CD8-positive, alpha-beta memory T cell (primary cell): ENCODE results near the gene IGFALS. TPM values are rescaled to one million over a fixed set of nuclear protein-coding genes. Genes with fewer than 3 reads are reported as not detected.

Experiments
- CTCF ChIA-PET: fragments of 350-600 bp; sonication (Branson Sonifier 250); formaldehyde crosslinking; loops from one replicate; lab custom pipeline; 2021; ENCODE audit warnings: antibody characterized with exemption; lab: Charles Lee
- POLR2A ChIA-PET: fragments of 350-600 bp; sonication (Branson Sonifier 250); formaldehyde crosslinking; loops from one replicate; lab custom pipeline; 2021; ENCODE audit warnings: antibody characterized with exemption; lab: Charles Lee
- DNase-seq, 5 donors: peaks; one replicate each; pipeline versions ENCODE4 v3.0.0 to v3.0.0-alpha.2; 2020 to 2022; ENCODE audit warnings: mixed read lengths in 1 of 5
- H3K27ac ChIP-seq: one replicate; pipeline ENCODE4 v1.7.0; 2013; ENCODE audit warnings: low read depth, mild to moderate bottlenecking, low read length, moderate library complexity
- H3K27me3 ChIP-seq: 2 replicates; pipeline ENCODE4 v1.7.0; 2013; ENCODE audit warnings: low read length, mild to moderate bottlenecking; ENCODE audit not compliant: insufficient read depth, poor library complexity, severe bottlenecking
- H3K36me3 ChIP-seq: 2 replicates; pipeline ENCODE4 v1.7.0; 2013; ENCODE audit warnings: mild to moderate bottlenecking, low read length, moderate library complexity; ENCODE audit not compliant: insufficient read depth
- H3K4me1 ChIP-seq: 2 replicates; pipeline ENCODE4 v1.7.0; 2013; ENCODE audit warnings: mild to moderate bottlenecking, low read length, moderate library complexity; ENCODE audit not compliant: insufficient read depth
- H3K4me3 ChIP-seq: 2 replicates; pipeline ENCODE4 v1.7.0; 2013; ENCODE audit warnings: mild to moderate bottlenecking, low read length
- H3K9me3 ChIP-seq: 2 replicates; pipeline ENCODE4 v1.7.0; 2013; ENCODE audit warnings: mild to moderate bottlenecking, low read length
- H3K27ac Mint-ChIP-seq, 8 donors: one replicate each; pipeline ENCODE4 v1.8.0; 2020 to 2021; ENCODE audit warnings: mixed read lengths in 8 of 8, mild to moderate bottlenecking in 6 of 8, inconsistent platforms in 3 of 8, moderate library complexity in 3 of 8
- H3K27me3 Mint-ChIP-seq, 2 donors: one replicate each; pipeline ENCODE4 v1.8.0; 2020 to 2021; ENCODE audit warnings: mixed read lengths in 2 of 2, mild to moderate bottlenecking in 1 of 2, moderate library complexity in 1 of 2
- H3K36me3 Mint-ChIP-seq, 3 donors: one replicate each; pipeline ENCODE4 v1.8.0; 2020 to 2021; ENCODE audit warnings: mixed read lengths in 3 of 3, inconsistent platforms in 1 of 3, mild to moderate bottlenecking in 1 of 3
- H3K4me1 Mint-ChIP-seq, 3 donors: one replicate each; pipeline ENCODE4 v1.8.0; 2020 to 2021; ENCODE audit warnings: mixed read lengths in 3 of 3, inconsistent platforms in 1 of 3, mild to moderate bottlenecking in 1 of 3
- H3K4me3 Mint-ChIP-seq, 7 donors: one replicate each; pipeline ENCODE4 v1.8.0; 2020 to 2021; ENCODE audit warnings: mixed read lengths in 7 of 7, mild to moderate bottlenecking in 6 of 7, moderate library complexity in 4 of 7, inconsistent platforms in 2 of 7
- H3K9me3 Mint-ChIP-seq, 5 donors: one replicate each; pipeline ENCODE4 v1.8.0; 2020 to 2022; ENCODE audit warnings: mixed read lengths in 5 of 5, mild to moderate bottlenecking in 3 of 5, moderate library complexity in 2 of 5, inconsistent platforms in 1 of 5
- polyA plus RNA-seq: library from polyadenylated mRNA; unstranded; fragments of 300-500 nt; fragmentation: Illumina TruSeq; gene quantifications from one replicate; pipeline ENCODE4 v1.2.3, GENCODE V29; 2021
- total RNA-seq, 2 experiments: library from RNA; stranded (reverse); gene quantifications; one replicate each; pipeline ENCODE4 v1.2.3, GENCODE V29; 2021

Gene IGFALS
- total and polyA plus RNA-seq, 3 experiments from 2014 or later: not detected

DNA sequence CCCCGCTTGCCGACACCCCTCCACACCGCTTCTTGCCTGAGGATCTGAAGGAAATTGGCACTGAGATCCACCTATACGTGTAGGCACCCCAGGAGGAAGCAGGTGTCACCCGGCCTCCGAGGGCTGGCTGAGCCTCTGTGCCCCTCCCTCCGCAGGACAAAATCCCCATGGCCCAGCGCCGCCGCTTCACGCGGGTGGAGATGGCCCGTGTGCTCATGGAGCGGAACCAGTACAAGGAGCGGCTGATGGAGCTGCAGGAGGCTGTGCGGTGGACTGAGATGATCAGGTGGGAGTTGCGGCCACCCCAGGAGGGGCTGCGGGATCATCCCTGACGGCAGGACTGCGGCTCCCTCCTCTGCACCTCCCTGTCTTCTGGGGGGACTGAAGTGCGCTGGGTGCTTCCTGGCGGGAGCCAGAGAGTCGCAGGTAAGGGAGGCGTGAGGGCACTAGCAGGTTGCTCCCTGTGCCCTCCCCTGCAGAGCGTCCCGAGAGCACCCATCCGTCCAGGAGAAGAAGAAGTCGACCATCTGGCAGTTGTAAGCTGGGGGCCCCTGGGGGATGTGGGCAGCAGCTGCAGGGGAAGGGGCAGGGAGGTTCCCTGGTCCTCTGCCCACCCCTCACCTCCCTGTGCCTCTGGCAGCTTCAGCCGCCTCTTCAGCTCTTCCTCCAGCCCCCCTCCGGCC is 31.2 kb downstream of the IGFALS start:
- H3K36me3 Mint-ChIP-seq: peaks cover 0 to 58% (median 0%) of the 10 kb centered on the region in 3 donors
- peaks cover 0 to 6% (median 3%) of the 10 kb centered on the region in 3 donors for H3K4me1 Mint-ChIP-seq
- Histone ChIP-seq H3K27me3 (no peaks in the 10 kb centered on the region), H3K9me3 (no peaks in the 10 kb centered on the region), H3K27ac (no peak overlapping the region), H3K36me3 (peaks cover 7% of the 10 kb centered on the region), H3K4me3 (no peak overlapping the region), H3K4me1 (peaks cover 4% of the 10 kb centered on the region)
- no peak overlapping the region for H3K4me3 Mint-ChIP-seq
- ChIA-PET CTCF (no interaction called here), POLR2A (no interaction called here)
- H3K9me3 Mint-ChIP-seq: no peaks in the 10 kb centered on the region
- DNase-seq: no peak
- no peak overlapping the region for H3K27ac Mint-ChIP-seq
- H3K27me3 Mint-ChIP-seq: no peaks in the 10 kb centered on the region

DNA sequence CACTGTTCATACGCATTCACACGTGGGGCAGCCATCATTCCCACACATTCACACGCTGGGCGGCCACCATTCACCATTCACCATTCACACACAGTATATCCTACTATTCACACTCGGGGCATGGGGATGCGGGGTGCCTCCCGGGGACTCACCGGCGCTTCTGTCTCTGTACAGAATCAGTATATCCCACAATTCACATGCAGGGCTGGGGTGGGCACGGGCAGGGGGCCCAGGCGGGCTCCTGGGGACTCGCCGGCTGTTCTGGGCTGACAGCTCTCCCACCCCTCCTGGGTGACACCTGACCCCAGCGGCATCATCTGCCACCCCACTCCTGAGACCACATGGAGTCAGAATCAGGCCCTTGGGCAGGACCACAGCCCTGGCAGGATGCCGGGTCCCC is 31.8 kb downstream of the IGFALS start:
- no peak overlapping the region for H3K4me3 ChIP-seq
- no peak overlapping the region for H3K4me3 Mint-ChIP-seq
- H3K9me3 Mint-ChIP-seq: no peaks in the 10 kb centered on the region
- H3K27ac Mint-ChIP-seq: no peak overlapping the region
- ChIA-PET POLR2A (no interaction called here), CTCF (no interaction called here)
- H3K27ac ChIP-seq: no peak overlapping the region
- H3K36me3 Mint-ChIP-seq: peaks cover 0 to 56% (median 0%) of the 10 kb centered on the region in 3 donors
- no peaks in the 10 kb centered on the region for H3K27me3 ChIP-seq
- peaks cover 7% of the 10 kb centered on the region for H3K36me3 ChIP-seq
- peaks cover 5 to 12% (median 5%) of the 10 kb centered on the region in 3 donors for H3K4me1 Mint-ChIP-seq
- no peaks in the 10 kb centered on the region for H3K9me3 ChIP-seq
- no peak for DNase-seq
- no peaks in the 10 kb centered on the region for H3K27me3 Mint-ChIP-seq
- H3K4me1 ChIP-seq: peaks cover 10% of the 10 kb centered on the region

GRCh38 chr16:1760911-1761310 is 32.6 kb downstream of the IGFALS start:
- Histone ChIP-seq H3K27me3 (no peaks in the 10 kb centered on the region), H3K4me3 (no peak overlapping the region), H3K4me1 (peaks cover 10% of the 10 kb centered on the region), H3K36me3 (peaks cover 5% of the 10 kb centered on the region), H3K27ac (no peak overlapping the region), H3K9me3 (no peaks in the 10 kb centered on the region)
- DNase-seq: no peak
- POLR2A ChIA-PET: no interaction called here
- Mint-ChIP-seq H3K27ac (no peak overlapping the region), H3K9me3 (no peaks in the 10 kb centered on the region), H3K27me3 (no peaks in the 10 kb centered on the region), H3K4me3 (no peak overlapping the region), H3K4me1 (peaks cover 8 to 14% (median 8%) of the 10 kb centered on the region in 3 donors), H3K36me3 (peaks cover 0 to 54% (median 0%) of the 10 kb centered on the region in 3 donors)
- CTCF ChIA-PET: no interaction called here

DNA sequence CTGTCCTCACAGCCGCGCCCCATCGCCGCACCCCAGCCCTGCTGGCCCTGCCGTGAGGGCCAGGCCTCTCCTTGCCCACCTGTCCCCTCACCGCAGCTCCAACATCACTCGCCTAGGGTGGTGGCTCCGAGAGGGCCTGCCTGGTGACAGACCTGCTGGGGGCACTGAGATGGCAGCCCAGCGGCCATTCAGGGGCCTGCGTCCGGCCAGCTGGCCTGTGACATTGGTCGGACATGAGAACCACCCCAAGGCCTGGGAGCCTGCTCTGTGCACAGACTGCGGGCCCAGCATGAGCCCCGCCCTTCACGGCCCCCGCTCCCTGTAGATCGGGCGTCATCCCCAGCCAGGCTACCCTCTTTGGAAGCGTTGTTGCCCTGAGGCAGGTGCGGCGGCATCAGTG is 34.0 kb downstream of the IGFALS start:
- Histone ChIP-seq H3K4me1 (peaks cover 10% of the 10 kb centered on the region), H3K36me3 (no peaks in the 10 kb centered on the region), H3K9me3 (no peaks in the 10 kb centered on the region), H3K27me3 (no peaks in the 10 kb centered on the region), H3K27ac (no peak overlapping the region), H3K4me3 (no peak overlapping the region)
- no peak for DNase-seq
- ChIA-PET CTCF (interaction anchor here (1.2 kb wide), 1 partner anchor 13 kb away, joined by 3 read pairs; the partner anchor contains the start of genes EME2 and MRPS34), POLR2A (no interaction called here)
- Mint-ChIP-seq H3K36me3 (peaks cover 0 to 51% (median 0%) of the 10 kb centered on the region in 3 donors), H3K27me3 (no peaks in the 10 kb centered on the region), H3K4me3 (no peak overlapping the region), H3K9me3 (no peaks in the 10 kb centered on the region), H3K27ac (no peak overlapping the region), H3K4me1 (peaks cover 8 to 14% (median 10%) of the 10 kb centered on the region in 3 donors)

DNA sequence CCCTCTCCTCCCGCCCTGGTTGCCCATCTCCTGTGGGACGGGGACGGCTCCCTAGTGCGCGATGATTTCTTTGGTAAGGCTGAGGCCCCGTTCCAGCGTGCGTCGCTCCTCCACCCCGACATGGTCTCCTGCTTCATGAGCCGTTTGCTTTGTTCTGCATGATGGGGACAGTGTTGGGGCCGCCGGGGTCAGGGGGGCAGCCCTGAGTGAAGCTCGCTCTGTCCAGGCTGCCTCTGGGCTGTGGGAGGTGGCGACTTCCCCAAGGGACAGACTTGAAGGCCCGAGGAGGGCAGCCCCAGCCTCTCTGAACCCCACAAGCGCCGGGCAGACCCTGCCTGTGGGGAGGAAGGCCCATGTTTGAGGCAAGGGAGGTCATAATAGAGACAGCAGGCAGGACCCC is 34.6 kb downstream of the IGFALS start:
- no peak for DNase-seq
- no peak overlapping the region for H3K4me3 Mint-ChIP-seq
- peaks cover 0 to 53% (median 0%) of the 10 kb centered on the region in 3 donors for H3K36me3 Mint-ChIP-seq
- no peaks in the 10 kb centered on the region for H3K9me3 ChIP-seq
- peaks cover 10% of the 10 kb centered on the region for H3K4me1 ChIP-seq
- ChIA-PET POLR2A (no interaction called here), CTCF (interaction anchor here (1.0 kb wide), 1 partner anchor 24 kb away, joined by 3 read pairs; the partner anchor contains the start of genes NUBP2 and SPSB3)
- H3K4me1 Mint-ChIP-seq: peaks cover 8 to 14% (median 10%) of the 10 kb centered on the region in 3 donors
- H3K9me3 Mint-ChIP-seq: no peaks in the 10 kb centered on the region
- H3K36me3 ChIP-seq: no peaks in the 10 kb centered on the region
- H3K27ac ChIP-seq: no peak overlapping the region
- no peak overlapping the region for H3K4me3 ChIP-seq
- no peaks in the 10 kb centered on the region for H3K27me3 Mint-ChIP-seq
- H3K27ac Mint-ChIP-seq: peak overlapping the region in 2 of 8 donors; percentile 47 to 61
- no peaks in the 10 kb centered on the region for H3K27me3 ChIP-seq

- peak overlapping the region in 3 of 8 donors; percentile 39 to 94 (median 87) for H3K27ac Mint-ChIP-seq
Observed at GRCh38 chr16:1757714-1758461, 35.6 kb downstream of the IGFALS start.

DNA sequence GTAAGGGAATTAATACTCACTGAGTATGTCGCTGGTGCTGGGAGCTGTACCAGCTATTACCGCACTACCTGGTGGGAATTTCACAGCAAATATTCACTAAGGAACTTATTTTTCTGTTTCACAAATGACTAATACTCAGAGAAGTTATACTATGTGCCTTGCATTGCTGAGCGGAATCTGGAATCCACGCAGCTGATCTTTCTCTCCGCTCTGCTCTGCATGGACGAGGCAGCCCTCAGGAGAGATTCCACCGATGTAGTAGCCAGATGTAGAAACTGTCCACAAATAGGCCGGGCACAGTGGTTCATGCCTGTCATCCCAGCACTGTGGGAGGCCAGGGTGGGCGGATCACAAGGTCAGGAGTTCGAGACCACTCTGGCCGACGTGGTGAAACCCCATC is 39.3 kb downstream of the IGFALS start:
- Histone ChIP-seq H3K9me3 (no peaks in the 10 kb centered on the region), H3K27ac (no peak overlapping the region), H3K4me3 (no peak overlapping the region), H3K36me3 (peaks cover 11% of the 10 kb centered on the region), H3K27me3 (no peaks in the 10 kb centered on the region), H3K4me1 (peaks cover 10% of the 10 kb centered on the region)
- Mint-ChIP-seq H3K4me1 (peaks cover 8 to 14% (median 10%) of the 10 kb centered on the region in 3 donors), H3K27me3 (no peaks in the 10 kb centered on the region), H3K27ac (no peak overlapping the region), H3K36me3 (peaks cover 0 to 58% (median 0%) of the 10 kb centered on the region in 3 donors), H3K9me3 (no peaks in the 10 kb centered on the region), H3K4me3 (no peak overlapping the region)
- no peak for DNase-seq
- ChIA-PET POLR2A (interaction anchor here (0.7 kb wide), 1 partner anchor 309 kb away, joined by 3 read pairs; no protein-coding TSS in a partner anchor), CTCF (no interaction called here)

More at GRCh38 chr16:1757714-1758461, 35.6 kb downstream of the IGFALS start:
- peaks cover 8 to 14% (median 10%) of the 10 kb centered on the region in 3 donors for H3K4me1 Mint-ChIP-seq
- Histone ChIP-seq H3K27me3 (no peaks in the 10 kb centered on the region), H3K4me1 (peaks cover 10% of the 10 kb centered on the region), H3K4me3 (no peak overlapping the region), H3K27ac (no peak overlapping the region), H3K36me3 (no peaks in the 10 kb centered on the region), H3K9me3 (no peaks in the 10 kb centered on the region)
- POLR2A ChIA-PET: interaction anchor here (0.6 kb wide), 1 partner anchor 1559 kb away, joined by 11 read pairs; no protein-coding TSS in a partner anchor
- peaks cover 0 to 55% (median 0%) of the 10 kb centered on the region in 3 donors for H3K36me3 Mint-ChIP-seq
- no peaks in the 10 kb centered on the region for H3K27me3 Mint-ChIP-seq
- CTCF ChIA-PET: interaction anchor here (1.0 kb wide), 1 partner anchor 25 kb away, joined by 3 read pairs; the partner anchor contains the start of genes NUBP2 and SPSB3
- no peaks in the 10 kb centered on the region for H3K9me3 Mint-ChIP-seq
- H3K4me3 Mint-ChIP-seq: peak overlapping the region in 1 of 7 donors; percentile 54
- no peak for DNase-seq
